HG03097 (cell line): ENCODE results near the gene SGK1.
"Not testable (repeated sequence)": the region's sequence is repeated elsewhere in the genome, so short reads cannot be mapped to it uniquely, and the experiment has no call there.

Experiments used
- ATAC-seq: cut with Tn5 transposase; IDR thresholded peaks from one replicate; pipeline ENCODE4 v1.9.1; 2021; ENCODE audit not compliant: unreplicated experiment, low FRiP score

SGK1 gene

GRCh38 chr6:134195985-134196384 lies 121.9 kb downstream of the SGK1 start:
- ATAC-seq = no peak

GRCh38 chr6:134195164-134195906 lies 122.6 kb downstream of the SGK1 start:
- no peak for ATAC-seq

GRCh38 chr6:134193536-134194498 lies 124.1 kb downstream of the SGK1 start:
- no peak for ATAC-seq

- not testable (repeated sequence) for ATAC-seq
Observed at GRCh38 chr6:134192609-134193008, 125.3 kb downstream of the SGK1 start.

- no peak for ATAC-seq
Observed at GRCh38 chr6:134190883-134191282, 127.0 kb downstream of the SGK1 start.

- no peak for ATAC-seq
Observed at GRCh38 chr6:134187751-134188150, 130.2 kb downstream of the SGK1 start.

- no peak for ATAC-seq
Observed at GRCh38 chr6:134187154-134187553, 130.8 kb downstream of the SGK1 start.

- ATAC-seq = no peak
Observed at GRCh38 chr6:134186355-134186754, 131.6 kb downstream of the SGK1 start.

- ATAC-seq = no peak
Observed at GRCh38 chr6:134185277-134185676, 132.6 kb downstream of the SGK1 start.

- no peak for ATAC-seq
Observed at GRCh38 chr6:134183844-134184243, 134.1 kb downstream of the SGK1 start.

GRCh38 chr6:134182528-134182927 lies 135.4 kb downstream of the SGK1 start:
- ATAC-seq = no peak

- ATAC-seq = not testable (repeated sequence)
Observed at GRCh38 chr6:134181726-134182125, 136.2 kb downstream of the SGK1 start.

- ATAC-seq = not testable (repeated sequence)
Observed at GRCh38 chr6:134181251-134181650, 136.7 kb downstream of the SGK1 start.

- not testable (repeated sequence) for ATAC-seq
Observed at GRCh38 chr6:134180540-134180939, 137.4 kb downstream of the SGK1 start.

GRCh38 chr6:134178161-134179044 lies 139.5 kb downstream of the SGK1 start:
- no peak for ATAC-seq

GRCh38 chr6:134177753-134178160 lies 140.2 kb downstream of the SGK1 start:
- no peak for ATAC-seq

- ATAC-seq = no peak
Observed at GRCh38 chr6:134177236-134177635, 140.7 kb downstream of the SGK1 start.

GRCh38 chr6:134176264-134176975 lies 141.5 kb downstream of the SGK1 start:
- no peak for ATAC-seq

GRCh38 chr6:134175532-134176263 lies 142.2 kb downstream of the SGK1 start:
- no peak for ATAC-seq
